ENCODE data around the gene SERINC2. TPM values are rescaled to one million over a fixed set of nuclear protein-coding genes. Genes with fewer than 3 reads are reported as not detected.
"Not testable (repeated sequence)": the region's sequence is repeated elsewhere in the genome, so short reads cannot be mapped to it uniquely, and the experiment has no call there.

The SERINC2 gene
- polyA plus RNA-seq, 1 donor from 2014 or later, result not detected

GRCh38 chr1:31377364-31377863 lies 35.6 kb upstream of the SERINC2 start:
- no peaks in the 10 kb centered on the region for H3K9me3 Mint-ChIP-seq
- no peak overlapping the region for H3K27ac Mint-ChIP-seq
- peaks cover 0 to 6% (median 6%) of the 10 kb centered on the region in 3 donors for H3K4me1 Mint-ChIP-seq
- peaks cover 23% of the 10 kb centered on the region for H3K27me3 Mint-ChIP-seq
- peaks cover 5% of the 10 kb centered on the region for H3K36me3 Mint-ChIP-seq
- no peak overlapping the region for H3K4me3 Mint-ChIP-seq

- H3K27me3 Mint-ChIP-seq, result peaks cover 24% of the 10 kb centered on the region
- peaks cover 4% of the 10 kb centered on the region for H3K36me3 Mint-ChIP-seq
- no peaks in the 10 kb centered on the region for H3K9me3 Mint-ChIP-seq
- H3K27ac Mint-ChIP-seq, result no peak overlapping the region
- peaks cover 0 to 6% (median 4%) of the 10 kb centered on the region in 3 donors for H3K4me1 Mint-ChIP-seq
- H3K4me3 Mint-ChIP-seq, result no peak overlapping the region
Observed at GRCh38 chr1:31378001-31378400, 35.0 kb upstream of the SERINC2 start.

GRCh38 chr1:31380181-31380580 lies 32.8 kb upstream of the SERINC2 start:
- H3K27ac Mint-ChIP-seq, result no peak overlapping the region
- H3K4me3 Mint-ChIP-seq, result no peak overlapping the region
- peaks cover 21% of the 10 kb centered on the region for H3K27me3 Mint-ChIP-seq
- no peaks in the 10 kb centered on the region for H3K9me3 Mint-ChIP-seq
- H3K4me1 Mint-ChIP-seq, result no peaks in the 10 kb centered on the region
- peaks cover 4% of the 10 kb centered on the region for H3K36me3 Mint-ChIP-seq

- no peaks in the 10 kb centered on the region for H3K4me1 Mint-ChIP-seq
- H3K27me3 Mint-ChIP-seq, result peaks cover 23% of the 10 kb centered on the region
- no peak overlapping the region for H3K4me3 Mint-ChIP-seq
- H3K27ac Mint-ChIP-seq, result no peak overlapping the region
- H3K36me3 Mint-ChIP-seq, result peaks cover 4% of the 10 kb centered on the region
- no peaks in the 10 kb centered on the region for H3K9me3 Mint-ChIP-seq
Observed at GRCh38 chr1:31381394-31382294, 31.4 kb upstream of the SERINC2 start.

GRCh38 chr1:31382379-31382989 lies 30.5 kb upstream of the SERINC2 start:
- no peak overlapping the region for H3K27ac Mint-ChIP-seq

GRCh38 chr1:31383967-31384366 lies 29.0 kb upstream of the SERINC2 start:
- peaks cover 27% of the 10 kb centered on the region for H3K27me3 Mint-ChIP-seq
- H3K4me3 Mint-ChIP-seq, result no peak overlapping the region
- no peak overlapping the region for H3K27ac Mint-ChIP-seq
- peaks cover 4% of the 10 kb centered on the region for H3K36me3 Mint-ChIP-seq
- H3K4me1 Mint-ChIP-seq, result no peaks in the 10 kb centered on the region
- H3K9me3 Mint-ChIP-seq, result no peaks in the 10 kb centered on the region

More at GRCh38 chr1:31382379-31382989, 30.5 kb upstream of the SERINC2 start:
- H3K9me3 Mint-ChIP-seq, result no peaks in the 10 kb centered on the region
- H3K4me3 Mint-ChIP-seq, result no peak overlapping the region
- peaks cover 22% of the 10 kb centered on the region for H3K27me3 Mint-ChIP-seq
- H3K36me3 Mint-ChIP-seq, result peaks cover 4% of the 10 kb centered on the region
- H3K4me1 Mint-ChIP-seq, result no peaks in the 10 kb centered on the region

- not testable (repeated sequence) for H3K9me3 Mint-ChIP-seq, H3K4me1 Mint-ChIP-seq, H3K36me3 Mint-ChIP-seq, H3K4me3 Mint-ChIP-seq, H3K27ac Mint-ChIP-seq
- peaks cover 24% of the 10 kb centered on the region for H3K27me3 Mint-ChIP-seq
Observed at GRCh38 chr1:31386576-31387243, 26.3 kb upstream of the SERINC2 start.

GRCh38 chr1:31387612-31388011 lies 25.4 kb upstream of the SERINC2 start:
- peaks cover 16% of the 10 kb centered on the region for H3K27me3 Mint-ChIP-seq
- no peaks in the 10 kb centered on the region for H3K9me3 Mint-ChIP-seq
- no peak overlapping the region for H3K27ac Mint-ChIP-seq
- H3K4me3 Mint-ChIP-seq, result no peak overlapping the region
- no peaks in the 10 kb centered on the region for H3K4me1 Mint-ChIP-seq
- H3K36me3 Mint-ChIP-seq, result no peaks in the 10 kb centered on the region

GRCh38 chr1:31389616-31390015 lies 23.4 kb upstream of the SERINC2 start:
- Mint-ChIP-seq H3K27me3 (peaks cover 8% of the 10 kb centered on the region), H3K9me3 (no peaks in the 10 kb centered on the region), H3K27ac (no peak overlapping the region), H3K4me3 (no peak overlapping the region), H3K36me3 (no peaks in the 10 kb centered on the region), H3K4me1 (peaks cover 3 to 4% (median 4%) of the 10 kb centered on the region in 3 donors)

GRCh38 chr1:31390071-31390470 lies 22.9 kb upstream of the SERINC2 start:
- Mint-ChIP-seq H3K9me3 (no peaks in the 10 kb centered on the region), H3K4me1 (peaks cover 6 to 8% (median 8%) of the 10 kb centered on the region in 3 donors), H3K27me3 (peaks cover 8% of the 10 kb centered on the region), H3K36me3 (no peaks in the 10 kb centered on the region), H3K27ac (no peak overlapping the region), H3K4me3 (no peak overlapping the region)

GRCh38 chr1:31393463-31393862 lies 19.6 kb upstream of the SERINC2 start:
- Mint-ChIP-seq H3K27me3 (peaks cover 1% of the 10 kb centered on the region), H3K27ac (no peak overlapping the region), H3K9me3 (no peaks in the 10 kb centered on the region), H3K36me3 (peaks cover 2% of the 10 kb centered on the region), H3K4me1 (peaks cover 6 to 14% (median 12%) of the 10 kb centered on the region in 3 donors), H3K4me3 (no peak overlapping the region)

GRCh38 chr1:31394584-31395193 lies 18.3 kb upstream of the SERINC2 start:
- H3K27ac Mint-ChIP-seq, result peak overlapping the region in 2 of 3 donors; percentile 1 to 48
- H3K4me3 Mint-ChIP-seq, result peak overlapping the region; percentile 81 to 94 (median 89)
- H3K4me1 Mint-ChIP-seq, result peaks cover 6 to 14% (median 12%) of the 10 kb centered on the region in 3 donors
- no peaks in the 10 kb centered on the region for H3K9me3 Mint-ChIP-seq
- H3K36me3 Mint-ChIP-seq, result peaks cover 2% of the 10 kb centered on the region
- H3K27me3 Mint-ChIP-seq, result no peaks in the 10 kb centered on the region

- no peak overlapping the region for H3K27ac Mint-ChIP-seq
- H3K27me3 Mint-ChIP-seq, result no peaks in the 10 kb centered on the region
- peaks cover 10 to 14% (median 12%) of the 10 kb centered on the region in 3 donors for H3K4me1 Mint-ChIP-seq
- peak overlapping the region in 1 of 4 donors; percentile 39 for H3K4me3 Mint-ChIP-seq
- H3K9me3 Mint-ChIP-seq, result no peaks in the 10 kb centered on the region
- H3K36me3 Mint-ChIP-seq, result peaks cover 2% of the 10 kb centered on the region
Observed at GRCh38 chr1:31396633-31397351, 16.2 kb upstream of the SERINC2 start.

All from IgD-negative memory B cell (primary cell).